Activated CD4-positive, alpha-beta T cell treated with anti-CD3 and anti-CD28 coated beads, Interleukin-10, Interleukin-2, amounts not matched to agents 100 ng/mL and 50 ng/mL, durations not matched to agents 16 hours and 8 hours (primary cell): ENCODE results near the gene PRDM2.

Experiments used
- DNase-seq: peaks from one replicate; pipeline ENCODE4 v3.0.0-alpha.2; 2020

Gene PRDM2

GRCh38 chr1:13820456-13820855 is 120.5 kb downstream of the PRDM2 start:
- no peak for DNase-seq

GRCh38 chr1:13823126-13823880 is 123.3 kb downstream of the PRDM2 start:
- DNase-seq, result no peak

GRCh38 chr1:13823936-13824335 is 123.9 kb downstream of the PRDM2 start:
- no peak for DNase-seq

DNA sequence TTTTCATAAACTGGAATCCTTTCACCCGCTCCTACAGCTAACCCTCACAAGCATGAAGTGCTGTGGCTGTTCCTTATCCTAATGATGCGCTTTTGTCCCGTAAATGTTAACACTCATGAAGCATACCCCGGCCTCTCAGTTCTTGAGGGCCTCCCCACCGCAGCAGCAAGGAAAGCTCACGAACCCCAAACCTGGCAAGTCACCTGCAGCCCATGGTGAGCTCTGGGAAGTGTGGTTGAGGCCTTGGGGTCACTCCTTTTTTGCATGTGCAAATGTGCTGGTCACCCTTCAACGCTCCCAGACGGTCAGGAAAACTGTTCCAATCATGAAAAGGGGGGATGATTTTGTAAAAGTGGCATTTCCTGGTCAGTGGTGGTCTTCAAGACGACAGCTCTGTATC is 124.6 kb downstream of the PRDM2 start:
- no peak for DNase-seq

DNA sequence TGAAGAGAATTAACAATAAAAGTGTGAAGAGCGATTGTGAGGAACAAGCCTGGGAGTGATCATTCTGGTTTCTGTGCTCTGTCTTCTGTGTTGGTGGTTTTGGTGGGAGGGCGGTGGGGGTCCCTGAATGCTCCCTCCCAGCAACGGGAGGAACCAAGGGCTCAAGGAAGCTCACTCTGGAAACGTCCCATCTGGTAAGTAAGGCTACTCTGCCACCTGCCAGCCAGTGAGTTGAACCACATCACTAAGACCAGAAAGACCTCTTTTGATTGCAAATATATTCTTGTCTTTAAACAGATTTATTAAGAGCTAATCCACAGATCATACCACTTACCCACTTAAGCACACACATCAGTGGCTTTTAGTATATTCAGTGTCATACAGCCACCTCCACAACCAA is 125.0 kb downstream of the PRDM2 start:
- DNase-seq, result no peak

DNA sequence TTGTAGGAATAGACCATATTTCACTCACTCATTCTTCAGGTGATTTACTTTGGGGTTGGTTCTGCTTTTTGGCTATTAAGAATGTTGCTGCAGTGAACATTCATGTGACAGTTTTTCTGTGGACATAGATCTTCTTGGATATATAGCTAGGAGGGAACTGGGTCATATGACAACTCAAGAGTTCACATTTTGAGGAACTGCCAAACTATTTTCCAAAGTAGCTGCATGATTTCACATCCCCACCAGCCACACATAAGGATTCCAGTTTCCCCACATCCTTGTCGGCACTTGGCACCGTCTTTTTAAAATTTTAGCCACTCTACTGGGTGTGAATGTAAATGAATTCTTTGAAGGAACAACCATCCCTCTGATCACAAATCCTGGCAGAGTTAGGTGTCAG is 126.0 kb downstream of the PRDM2 start:
- no peak for DNase-seq

- DNase-seq, result no peak
Observed at GRCh38 chr1:13826591-13826990, 126.6 kb downstream of the PRDM2 start.

- DNase-seq, result peak; percentile 45
Observed at GRCh38 chr1:13828454-13829151, 128.6 kb downstream of the PRDM2 start.

DNA sequence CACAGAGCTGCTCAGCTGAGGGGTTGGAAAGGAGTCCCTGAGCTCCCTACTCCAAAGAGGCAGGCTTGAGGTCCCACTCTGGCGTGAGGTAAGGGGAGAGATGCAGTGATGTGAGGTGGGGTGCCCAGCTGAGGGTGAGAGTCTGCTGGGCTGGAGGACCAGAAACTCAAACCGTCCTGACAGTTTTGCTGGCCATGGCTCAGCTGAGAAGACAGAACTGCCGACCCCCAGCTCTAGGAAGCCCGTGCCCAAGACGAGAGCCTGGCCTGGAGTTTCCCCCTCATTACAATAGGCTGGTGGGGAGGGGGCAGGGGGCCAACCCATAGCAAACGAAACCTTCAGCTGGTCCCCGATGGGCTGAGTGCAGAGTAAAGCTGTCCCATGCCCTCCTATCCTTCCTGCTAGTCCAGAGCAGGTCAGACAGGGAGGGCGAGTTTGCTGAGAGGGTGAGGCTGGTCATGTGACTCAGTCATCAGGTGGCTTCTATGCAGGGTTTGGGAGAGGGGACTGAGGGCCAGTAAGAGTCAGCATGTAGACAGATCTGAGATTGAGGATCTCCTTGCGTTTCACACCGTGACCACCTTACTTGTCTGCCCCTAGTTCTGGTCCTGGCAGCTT is 129.3 kb downstream of the PRDM2 start:
- no peak for DNase-seq

- no peak for DNase-seq
Observed at GRCh38 chr1:13830170-13830569, 130.2 kb downstream of the PRDM2 start.

DNA sequence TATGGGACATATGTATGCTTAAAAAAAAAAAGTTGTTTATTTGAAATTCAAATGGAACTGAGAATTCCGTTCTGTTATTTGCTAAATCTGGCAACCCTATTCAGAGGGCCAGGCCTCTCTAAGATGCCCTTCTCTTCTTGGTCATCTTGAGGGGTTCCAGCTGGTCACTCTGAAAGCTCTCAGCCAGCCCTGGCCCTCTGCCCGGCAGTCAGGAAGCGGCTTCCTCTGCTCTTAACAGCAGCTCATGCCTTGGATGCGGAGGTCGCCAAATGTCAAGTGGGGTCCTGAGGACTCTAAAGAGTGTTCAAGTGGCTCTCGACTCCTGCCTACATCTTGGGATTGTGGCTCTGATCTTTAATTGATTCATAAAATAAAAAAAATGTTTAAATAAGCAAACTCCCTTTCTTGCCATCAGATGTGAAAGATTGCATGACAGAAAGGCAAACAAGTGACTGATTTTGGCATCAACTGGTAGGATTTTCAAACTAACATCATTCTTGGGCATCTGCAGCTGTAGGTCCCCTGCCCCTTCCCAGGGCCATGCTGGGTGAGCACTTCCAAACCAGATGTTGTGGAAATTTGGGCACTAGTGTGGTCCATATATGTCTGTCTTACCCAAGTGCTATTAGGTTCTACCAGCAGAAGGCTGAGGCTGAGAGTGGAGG is 130.8 kb downstream of the PRDM2 start:
- DNase-seq, result no peak

DNA sequence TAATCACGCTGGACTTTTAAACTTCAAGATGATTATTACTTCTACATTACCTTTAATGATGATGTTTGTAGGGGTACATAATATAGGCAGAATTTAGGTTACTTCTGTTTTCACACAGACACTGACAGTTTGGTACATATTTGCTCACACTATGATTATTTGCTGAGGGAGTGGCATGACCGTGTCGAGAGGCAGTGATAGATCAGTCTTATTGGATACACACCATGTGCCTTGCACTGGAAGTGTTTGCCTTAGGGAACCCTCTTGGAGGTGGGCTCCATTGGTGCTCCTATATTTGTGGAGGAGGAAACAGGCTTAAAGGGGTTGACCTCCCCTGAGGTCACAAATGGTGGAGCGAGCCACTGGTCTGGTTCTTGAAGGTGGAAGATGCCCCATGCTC is 132.1 kb downstream of the PRDM2 start:
- no peak for DNase-seq

- no peak for DNase-seq
Observed at GRCh38 chr1:13832536-13832935, 132.5 kb downstream of the PRDM2 start.

GRCh38 chr1:13836136-13836535 is 136.1 kb downstream of the PRDM2 start:
- no peak for DNase-seq

GRCh38 chr1:13836631-13837030 is 136.6 kb downstream of the PRDM2 start:
- DNase-seq, result no peak

DNA sequence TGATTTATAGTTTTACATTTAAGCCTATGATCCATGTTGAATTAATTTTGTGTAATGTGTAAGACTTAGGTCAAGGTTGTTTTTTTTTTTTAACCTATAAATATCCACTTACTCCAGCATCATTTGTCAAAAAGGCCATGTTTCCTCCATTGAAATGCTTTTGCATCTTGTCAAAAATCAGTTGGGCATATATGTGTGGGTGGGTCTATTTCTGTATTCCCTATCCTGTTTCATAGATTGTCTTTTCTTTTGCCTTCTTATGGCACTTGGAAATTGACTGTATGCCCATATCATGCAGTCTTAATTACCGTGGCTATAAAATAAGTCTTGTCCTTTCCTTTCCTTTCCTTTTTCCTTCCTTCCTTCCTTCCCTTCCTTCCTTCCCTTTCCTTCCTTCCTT is 138.2 kb downstream of the PRDM2 start:
- DNase-seq, result no peak

DNA sequence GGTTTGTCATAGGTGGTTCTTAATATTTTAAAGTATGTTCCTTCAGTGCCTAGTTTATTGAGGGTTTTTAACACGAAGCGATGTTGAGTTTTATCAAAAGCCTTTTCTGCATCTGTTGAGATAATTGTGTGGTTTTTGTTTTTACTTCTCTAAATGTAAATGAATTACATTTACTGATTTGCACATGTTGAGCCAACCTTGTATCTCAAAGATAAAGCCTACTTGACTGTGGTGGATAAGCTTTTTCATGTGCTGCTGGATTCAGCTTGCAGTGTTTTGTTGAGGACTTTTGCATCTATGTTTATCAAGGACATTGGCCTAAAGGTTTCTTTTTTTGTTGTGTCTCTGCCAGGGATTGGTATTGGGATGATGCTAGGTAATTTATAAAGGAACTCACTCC is 142.5 kb downstream of the PRDM2 start:
- no peak for DNase-seq

DNA sequence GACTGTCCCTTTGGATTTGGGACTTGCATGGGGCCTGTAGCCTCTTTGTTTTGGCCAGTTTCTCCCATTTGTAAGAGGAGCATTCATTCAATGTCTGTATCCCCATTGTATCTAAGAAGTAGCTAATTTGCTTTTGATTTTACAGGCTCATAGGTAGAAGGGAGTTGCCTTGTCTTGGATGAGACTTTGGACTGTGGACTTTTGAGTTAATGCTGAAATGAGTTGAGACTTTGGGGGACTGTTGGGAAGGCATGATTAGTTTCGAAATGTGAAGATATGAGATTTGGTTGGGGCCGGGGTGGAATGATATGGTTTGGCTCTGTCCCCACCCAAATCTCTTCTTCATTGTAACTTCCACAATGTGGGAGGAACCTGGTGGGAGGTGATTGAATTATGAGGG is 151.7 kb downstream of the PRDM2 start:
- no peak for DNase-seq

DNA sequence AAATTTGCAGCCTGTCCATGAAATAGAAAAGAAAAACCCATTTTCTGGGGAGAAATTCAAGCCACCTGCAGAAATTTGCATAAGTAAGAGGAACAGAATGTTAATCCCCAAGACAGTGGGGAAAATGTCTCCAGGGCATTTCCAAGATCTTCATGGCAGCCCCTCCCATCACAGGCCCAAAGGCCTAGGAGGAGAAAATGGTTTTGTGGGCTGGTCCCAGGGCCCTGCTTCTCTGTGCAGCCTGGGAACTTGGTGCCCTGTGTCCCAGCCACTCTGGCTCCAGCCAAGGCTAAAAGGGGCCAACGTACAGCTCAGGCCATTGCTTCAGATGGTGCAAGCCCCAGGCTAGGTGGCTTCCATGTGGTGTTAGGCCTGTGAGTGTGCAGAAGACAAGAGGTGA is 155.6 kb downstream of the PRDM2 start:
- DNase-seq, result no peak

DNA sequence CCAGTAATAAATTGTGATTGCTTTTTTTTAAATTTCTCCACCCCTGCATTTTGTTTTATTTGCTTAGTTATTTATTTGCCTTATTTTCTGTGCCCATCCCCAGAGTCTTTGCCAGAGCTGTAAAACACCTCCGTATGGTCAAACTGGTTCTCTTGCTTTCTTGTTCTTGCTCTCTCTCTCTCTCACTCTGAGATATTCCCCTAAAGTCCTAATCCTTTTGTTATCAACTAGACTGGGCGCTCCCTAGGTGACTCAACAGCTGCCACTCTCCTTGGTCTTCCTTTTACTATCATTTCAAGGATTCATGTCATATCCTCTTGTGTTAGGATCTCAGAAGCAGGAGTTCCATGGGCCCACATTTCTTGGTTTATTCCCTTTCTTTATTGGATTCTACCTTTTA is 160.0 kb downstream of the PRDM2 start:
- no peak for DNase-seq

DNA sequence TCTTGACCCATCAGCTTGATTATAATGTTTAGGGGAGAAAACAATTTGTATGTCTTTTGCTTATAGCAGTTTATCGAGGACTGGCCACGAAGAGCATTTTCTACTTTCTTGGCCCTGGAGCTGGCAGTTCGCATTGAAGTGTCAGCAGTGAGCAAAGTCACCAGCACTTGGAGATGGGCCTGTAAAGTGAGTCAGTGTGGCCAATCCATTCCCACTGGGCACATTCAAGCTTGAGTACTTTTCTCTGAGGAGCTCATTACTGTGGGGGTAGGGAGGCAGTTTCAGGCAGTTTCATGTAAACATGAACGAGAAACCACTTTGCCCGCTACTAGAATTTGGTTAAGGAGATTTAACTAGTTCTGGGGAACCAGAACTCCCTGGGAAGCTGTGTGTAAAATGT is 164.8 kb downstream of the PRDM2 start:
- DNase-seq, result no peak

DNA sequence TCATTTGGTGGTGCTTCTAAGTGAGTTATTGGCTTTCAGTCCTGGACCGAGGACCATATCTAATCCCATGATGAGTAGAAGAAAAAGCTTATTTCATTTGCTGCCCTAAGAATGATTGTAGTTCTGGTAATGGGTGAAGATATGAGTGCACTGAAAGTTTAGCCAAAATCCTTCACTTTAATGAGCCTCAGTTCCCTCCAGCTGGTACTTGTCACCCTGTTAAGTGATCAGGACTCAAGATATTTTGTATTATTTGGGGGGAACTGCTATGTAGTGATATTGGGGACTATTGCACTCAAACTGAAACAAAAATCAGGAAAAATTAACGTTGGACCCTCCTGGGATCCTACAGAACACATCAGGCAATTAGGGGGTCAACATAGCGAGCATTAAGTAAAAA is 165.9 kb downstream of the PRDM2 start:
- no peak for DNase-seq

DNA sequence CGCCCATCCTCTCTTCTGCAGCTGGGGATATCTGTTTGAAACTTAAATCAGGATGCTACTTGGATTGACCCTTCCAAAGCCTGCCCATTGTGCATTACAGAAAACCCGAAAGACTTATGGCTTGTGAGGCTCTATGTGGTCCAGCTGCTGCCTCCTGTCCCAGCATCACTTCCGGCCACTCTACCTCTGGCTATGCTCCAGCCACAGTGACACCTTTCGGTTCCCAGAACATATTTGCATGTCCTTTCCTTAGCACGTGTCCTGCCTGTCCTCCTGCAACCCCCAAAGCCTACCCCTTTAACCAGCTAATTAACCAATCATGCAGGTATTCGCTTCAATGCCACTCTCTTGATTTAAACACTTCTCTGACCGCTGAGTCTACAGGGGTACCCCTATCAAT is 167.6 kb downstream of the PRDM2 start:
- no peak for DNase-seq
